ENCODE results near the gene PAX7.

- no peak for TF ChIP-seq CTCF (conservative IDR thresholded peaks at IDR 0.05; ENCODE audit: low read depth in 2 of 2)
- TF ChIP-seq POLR2AphosphoS5 (IDR thresholded peaks at IDR 0.05; ENCODE audit: low read depth) = no peak
- no peak for TF ChIP-seq JUNB (IDR thresholded peaks at IDR 0.05; ENCODE audit: unreplicated experiment)
- no peak for TF ChIP-seq EZH2 (IDR thresholded peaks at IDR 0.05; ENCODE audit: low read depth, unreplicated experiment)
- TF ChIP-seq EZH2phosphoT487 (IDR thresholded peaks at IDR 0.05; ENCODE audit: unreplicated experiment) = no peak
- TF ChIP-seq CREB1 (CRISPR knock-in tag; IDR thresholded peaks at IDR 0.05; ENCODE audit: low read depth) = no peak
Measured at GRCh38 chr1:18614069-18614735, 16.4 kb upstream of the PAX7 start.
